Measurements from ENCODE around the gene CACNA2D3. TPM values are rescaled to one million over a fixed set of nuclear protein-coding genes. Genes with fewer than 3 reads are reported as not detected.

The CACNA2D3 gene
- total and polyA plus RNA-seq, 4 donors: 0.06 to 0.37 (median 0.08) TPM; not detected in 1

GRCh38 chr3:54859184-54859583 lies 736.8 kb downstream of the CACNA2D3 start:
- no peak for TF ChIP-seq REST (IDR thresholded peaks at IDR 0.05)
- no peak for TF ChIP-seq HNF4G (IDR thresholded peaks at IDR 0.05)
- no peak for TF ChIP-seq RXRA (IDR thresholded peaks at IDR 0.05)
- TF ChIP-seq FOXA2 (IDR thresholded peaks at IDR 0.05): no peak
- TF ChIP-seq CTCF (IDR thresholded peaks at IDR 0.05; ENCODE audit: low read depth, low read length, missing input control): no peak
- TF ChIP-seq NR2F2 (IDR thresholded peaks at IDR 0.05): no peak
- TF ChIP-seq ZBTB33 (IDR thresholded peaks at IDR 0.05): no peak
- no peak for TF ChIP-seq FOXA1 (IDR thresholded peaks at IDR 0.05)
- no peak for TF ChIP-seq HNF4A (conservative IDR thresholded peaks at IDR 0.05)
- no peak for TF ChIP-seq JUND (IDR thresholded peaks at IDR 0.05)
- TF ChIP-seq EGR1 (IDR thresholded peaks at IDR 0.05; ENCODE audit: low read depth in 2 of 2): no peak

GRCh38 chr3:54861248-54862067 lies 739.1 kb downstream of the CACNA2D3 start:
- Histone ChIP-seq H3K36me3 (ENCODE audit: control insufficient read depth in 4 of 4, insufficient read depth in 3 of 4, low read depth in 1 of 4, low read length in 3 of 4) (no peaks in the 10 kb centered on the region), H3K4me1 (ENCODE audit: control insufficient read depth in 4 of 4, insufficient read depth in 4 of 4, low read length in 3 of 4) (no peaks in the 10 kb centered on the region), H3K27ac (ENCODE audit: low read depth in 1 of 2, low read length in 2 of 2) (no peak overlapping the region), H3K27me3 (ENCODE audit: control insufficient read depth in 4 of 4, insufficient read depth in 4 of 4, low read length in 3 of 4) (peaks cover 0 to 3% (median 0%) of the 10 kb centered on the region in 4 donors), H3K9me3 (ENCODE audit: control insufficient read depth in 4 of 4, low read length in 3 of 4) (no peaks in the 10 kb centered on the region), H3K4me3 (ENCODE audit: low read depth in 1 of 3, low read length in 3 of 3) (no peak overlapping the region), H3K9ac (ENCODE audit: low read depth in 1 of 2, low read length in 2 of 2) (no peak overlapping the region)
- 70% methylated on average over 9 of the region's 9 CpGs for WGBS
- DNase-seq (ENCODE audit: low spot score): no peak
- TF ChIP-seq TAF1 (conservative IDR thresholded peaks at IDR 0.05): no peak

More at GRCh38 chr3:54859184-54859583, 736.8 kb downstream of the CACNA2D3 start:
- no peak for DNase-seq (ENCODE audit: low spot score)
- no peak overlapping the region for H3K9ac ChIP-seq (ENCODE audit: low read depth in 1 of 2, low read length in 2 of 2)
- H3K4me3 ChIP-seq (ENCODE audit: low read depth in 1 of 3, low read length in 3 of 3): no peak overlapping the region
- H3K9me3 ChIP-seq (ENCODE audit: control insufficient read depth in 4 of 4, low read length in 3 of 4): no peaks in the 10 kb centered on the region
- H3K4me1 ChIP-seq (ENCODE audit: control insufficient read depth in 4 of 4, insufficient read depth in 4 of 4, low read length in 3 of 4): no peaks in the 10 kb centered on the region
- WGBS: 60% methylated on average over 3 of the region's 3 CpGs
- H3K27ac ChIP-seq (ENCODE audit: low read depth in 1 of 2, low read length in 2 of 2): no peak overlapping the region
- H3K36me3 ChIP-seq (ENCODE audit: control insufficient read depth in 4 of 4, insufficient read depth in 3 of 4, low read depth in 1 of 4, low read length in 3 of 4): no peaks in the 10 kb centered on the region
- H3K27me3 ChIP-seq (ENCODE audit: control insufficient read depth in 4 of 4, insufficient read depth in 4 of 4, low read length in 3 of 4): peaks cover 0 to 3% (median 0%) of the 10 kb centered on the region in 4 donors
